HepG2 (cell line): ENCODE results near the gene CCNB1. TPM values are rescaled to one million over a fixed set of nuclear protein-coding genes. Genes with fewer than 3 reads are reported as not detected.

Source experiments
- ATAC-seq: fragments of 200-7000 bp; cut with Tn5 transposase; 3 replicates; pipeline ENCODE4 v1.9.1; 2020; ENCODE audit warnings: mild to moderate bottlenecking, moderate library complexity
- BruUV-seq: library from RNA; stranded (reverse); fragments of 400-500 nt; replicated peaks from 2 replicates; lab custom pipeline; 2021; lab: Mats Ljungman, UMichigan
- CTCF ChIA-PET: fragments of 300-600 bp; formaldehyde crosslinking; extraction: SDS; loops from one replicate; lab custom pipeline; 2021; ENCODE audit warnings: low total read pairs, inconsistent platforms, low intra/inter-chr PET ratio; lab: Yijun Ruan, JAX
- POLR2A ChIA-PET: fragments of 350-600 bp; sonication (Branson Sonifier 250); formaldehyde crosslinking; loops from one replicate; lab custom pipeline; 2020; ENCODE audit warnings: antibody characterized with exemption, inconsistent platforms; lab: Yijun Ruan, JAX
- DNase-seq: peaks from one replicate; pipeline ENCODE4 v3.0.0-alpha.2; 2015; ENCODE audit warnings: low spot score
- FAIRE-seq: peaks from 3 replicates; lab custom pipeline; 2011; peaks lifted over from hg19 to GRCh38; lab: Jason Lieb, UNC
- H2AFZ ChIP-seq: one replicate; pipeline ENCODE4 v1.6.1; 2011; ENCODE audit warnings: low read length, inconsistent platforms
- H3K27ac ChIP-seq: fragments of 300-600 bp; 3 replicates; pipeline ENCODE4 v1.8.0; 2011; ENCODE audit warnings: mixed run types, mild to moderate bottlenecking, mixed read lengths, low read length, inconsistent platforms; ENCODE audit not compliant: insufficient read depth; ENCODE audit errors: extremely low read length
- H3K27me3 ChIP-seq, 2 experiments: fragments of 200-600 bp in 1 of 2; 2 replicates in 1 of 2; 3 replicates in 1 of 2; pipeline versions ENCODE4 v1.6.0 to v1.8.0; 2011; ENCODE audit warnings: low read length in 2 of 2, mild to moderate bottlenecking in 2 of 2, moderate library complexity in 2 of 2, inconsistent platforms in 1 of 2; ENCODE audit not compliant: insufficient read depth in 2 of 2, control insufficient read depth in 1 of 2
- H3K36me3 ChIP-seq, 2 experiments: fragments of 200-600 bp in 1 of 2; replicated peaks in 1 of 2; 2 replicates in 1 of 2; 3 replicates in 1 of 2; pipeline versions ENCODE4 v1.5.1 to v1.8.0; 2011; ENCODE audit warnings: low read length in 2 of 2, inconsistent platforms in 1 of 2; ENCODE audit not compliant: insufficient read depth in 2 of 2, control insufficient read depth in 1 of 2
- H3K4me1 ChIP-seq: 2 replicates; pipeline ENCODE4 v1.5.1; 2012; ENCODE audit warnings: low read length, inconsistent platforms; ENCODE audit not compliant: insufficient read depth
- H3K4me2 ChIP-seq: 2 replicates; pipeline ENCODE4 v1.6.0; 2011; ENCODE audit warnings: low read depth, low read length, inconsistent platforms
- H3K4me3 ChIP-seq, 3 experiments: fragments of 200-600 bp in 1 of 3; sonication (generic), shearing (Covaris generic) in 1 of 3; replicated peaks in 1 of 3; 2 replicates each; pipeline ENCODE4 v1.5.1; 2011 to 2016; ENCODE audit warnings: low read length in 3 of 3, inconsistent platforms in 2 of 3, low read depth in 2 of 3, mild to moderate bottlenecking in 2 of 3, control low read depth in 1 of 3, mixed read lengths in 1 of 3; ENCODE audit not compliant: insufficient read depth in 1 of 3
- H3K79me2 ChIP-seq: one replicate; pipeline ENCODE4 v1.6.1; 2011; ENCODE audit warnings: low read length, inconsistent platforms; ENCODE audit not compliant: insufficient read depth
- H3K9ac ChIP-seq: 2 replicates; pipeline ENCODE4 v1.6.0; 2011; ENCODE audit warnings: mild to moderate bottlenecking, low read depth, low read length, inconsistent platforms; ENCODE audit not compliant: insufficient read depth
- H3K9me3 ChIP-seq: 2 replicates; pipeline ENCODE4 v1.5.1; 2012; ENCODE audit warnings: mild to moderate bottlenecking, low read length
- H4K20me1 ChIP-seq: 2 replicates; pipeline ENCODE4 v1.6.0; 2011; ENCODE audit warnings: inconsistent platforms, mild to moderate bottlenecking, low read length, moderate library complexity; ENCODE audit not compliant: insufficient read depth
- ATF7 ChIP-seq, 2 experiments: fragments of 450-650 bp in 1 of 2; sonication (generic) in 1 of 2; formaldehyde crosslinking in 1 of 2; IDR thresholded peaks; 2 replicates each; pipeline versions ENCODE4 v1.4.0 to v1.6.1; 2016 to 2020; ENCODE audit warnings: antibody characterized with exemption in 1 of 2, mild to moderate bottlenecking in 1 of 2, missing genetic modification reagents in 1 of 2
- GATAD2A ChIP-seq: IDR thresholded peaks from 2 replicates; pipeline ENCODE4 v1.6.1; 2016
- KDM5B ChIP-seq: sonication (generic); formaldehyde crosslinking; IDR thresholded peaks from 2 replicates; pipeline ENCODE4 v1.4.0; 2020; ENCODE audit warnings: missing genetic modification reagents, mild to moderate bottlenecking, borderline replicate concordance
- POLR2A ChIP-seq, 2 experiments: IDR thresholded peaks; 2 replicates each; pipeline ENCODE4 v1.6.1; 2011; ENCODE audit warnings: low read depth in 2 of 2, low read length in 2 of 2, mild to moderate bottlenecking in 1 of 2, moderate library complexity in 1 of 2; ENCODE audit not compliant: insufficient read depth in 1 of 2
- SP140L ChIP-seq: sonication (generic); formaldehyde crosslinking; IDR thresholded peaks from 2 replicates; pipeline ENCODE4 v1.4.0; 2020; ENCODE audit warnings: missing genetic modification reagents, borderline replicate concordance
- ZBTB25 ChIP-seq: IDR thresholded peaks from 2 replicates; pipeline ENCODE4 v1.6.1; 2018; ENCODE audit warnings: missing genetic modification reagents
- ZMYM4 ChIP-seq: sonication (generic); formaldehyde crosslinking; IDR thresholded peaks from 2 replicates; pipeline ENCODE4 v1.8.1; 2023; ENCODE audit warnings: mild to moderate bottlenecking, missing genetic modification reagents
- ZNF382 ChIP-seq: sonication (generic); formaldehyde crosslinking; IDR thresholded peaks from 2 replicates; pipeline ENCODE4 v1.5.0; 2020; ENCODE audit warnings: missing genetic modification reagents, mild to moderate bottlenecking, borderline replicate concordance
- ZNF563 ChIP-seq: sonication (generic); formaldehyde crosslinking; IDR thresholded peaks from 2 replicates; pipeline ENCODE4 v1.8.0; 2022; ENCODE audit warnings: mild to moderate bottlenecking, moderate library complexity, missing genetic modification reagents
- ZNF766 ChIP-seq: sonication (generic); formaldehyde crosslinking; IDR thresholded peaks from 2 replicates; pipeline ENCODE4 v1.5.0; 2020; ENCODE audit warnings: missing genetic modification reagents, borderline replicate concordance
- ZNF770 ChIP-seq: sonication (generic); formaldehyde crosslinking; IDR thresholded peaks from 2 replicates; pipeline ENCODE4 v1.5.0; 2020; ENCODE audit warnings: mild to moderate bottlenecking, missing genetic modification reagents
- ZNF883 ChIP-seq: sonication (generic); formaldehyde crosslinking; IDR thresholded peaks from 2 replicates; pipeline ENCODE4 v1.5.1; 2020; ENCODE audit warnings: mild to moderate bottlenecking, missing genetic modification reagents; ENCODE audit errors: not compliant biosample characterization
- in situ Hi-C: cut with HindIII; loops from 2 replicates; pipeline ENCODE4 v1.10.0; 2017; ENCODE audit warnings: low pct_unique_long_range_greater_than_20kb; ENCODE audit not compliant: extremely low pct_ligation_motif_present
- intact Hi-C: fragments of 100-400 bp; cut with micrococcal nuclease; formaldehyde crosslinking; loops from one replicate; pipeline ENCODE4 v1.10.0; 2022; ENCODE audit not compliant: unreplicated experiment
- polyA plus RNA-seq, 8 experiments: library from polyadenylated mRNA; depleted of rRNA in 3 of 8; stranded (reverse) in 7 of 8; unstranded in 1 of 8; fragments of >200 nt; fragmentation: Illumina TruSeq in 4 of 8; extraction: Trizol in 4 of 8; gene quantifications; 2 replicates each; pipeline versions ENCODE4 v1.2.1 to v1.2.3, GENCODE V29; 2011 to 2016; ENCODE audit warnings: low read depth in 4 of 8, missing spikeins in 1 of 8, mixed read lengths in 1 of 8; ENCODE audit not compliant: insufficient read depth in 1 of 8
- total RNA-seq, 5 experiments: library from RNA; depleted of rRNA; stranded (reverse); fragments of >200 nt; fragmentation: Illumina TruSeq; extraction: Trizol; gene quantifications; 2 replicates each; pipeline ENCODE4 v1.2.3, GENCODE V29; 2016; ENCODE audit warnings: low read depth in 1 of 5

CCNB1 gene
- total and polyA plus RNA-seq, 2 of the 13 experiments (the other 11 are each of a cell fraction or from before 2014, with no cell fraction given), result 82.3 to 316 TPM

GRCh38 chr5:69130241-69130640, 36.7 kb upstream of the CCNB1 start (continued):
- TF ChIP-seq ZNF382 (no peak), GATAD2A (CRISPR knock-in tag) (no peak), ZNF563 (CRISPR knock-in tag) (no peak), ATF7 (IDR thresholded peaks at IDR 0.05) (no peak), ATF7 (CRISPR knock-in tag; IDR thresholded peaks at IDR 0.05) (no peak), ZMYM4 (no peak), ZNF883 (no peak), KDM5B (CRISPR knock-in tag) (no peak), SP140L (CRISPR knock-in tag) (no peak), ZBTB25 (CRISPR knock-in tag) (no peak), ZNF766 (CRISPR knock-in tag) (no peak)

- intact Hi-C loops (no loop called here), in situ Hi-C loops (no loop called here)
- FAIRE-seq (no peak), DNase-seq (no peak), ATAC-seq (no peak)
- TF ChIP-seq POLR2A (IDR thresholded peaks at IDR 0.05; ENCODE audit: insufficient read depth in 1 of 2, low read depth in 2 of 2, low read length in 2 of 2), result no peak
- peak; percentile 39; the same call in 1 of the 2 replicates for TF ChIP-seq ZNF770 (CRISPR knock-in tag)
- no peak overlapping the region for H3K9ac ChIP-seq
- no peaks in the 10 kb centered on the region for H3K4me1 ChIP-seq
- no peaks in the 10 kb centered on the region for H3K27me3 ChIP-seq
- ChIA-PET POLR2A (no interaction called here), CTCF (no interaction called here)
- H3K27ac ChIP-seq, result no peak overlapping the region
- H3K4me3 ChIP-seq, result no peak overlapping the region
- peaks cover 0 to 15% of the 10 kb centered on the region in 2 experiments; a peak in 2 of 5 replicates for H3K36me3 ChIP-seq
- H3K9me3 ChIP-seq, result no peaks in the 10 kb centered on the region
- BruUV-seq, result no TSS peak
- no peak overlapping the region for H2AFZ ChIP-seq
- H3K79me2 ChIP-seq, result no peaks in the 10 kb centered on the region
- no peaks in the 10 kb centered on the region for H4K20me1 ChIP-seq
- no peak overlapping the region for H3K4me2 ChIP-seq
Observed at GRCh38 chr5:69131304-69131703, 35.6 kb upstream of the CCNB1 start.
